GM18867 (cell line): ENCODE measurements around the gene VWA8.
"Not testable (repeated sequence)": the region's sequence is repeated elsewhere in the genome, so short reads cannot be mapped to it uniquely, and the experiment has no call there.

Experiments
- ATAC-seq: cut with Tn5 transposase; IDR thresholded peaks from one replicate; pipeline ENCODE4 v1.9.1; 2021; ENCODE audit warnings: mild to moderate bottlenecking, moderate library complexity; ENCODE audit not compliant: unreplicated experiment

The VWA8 gene

DNA sequence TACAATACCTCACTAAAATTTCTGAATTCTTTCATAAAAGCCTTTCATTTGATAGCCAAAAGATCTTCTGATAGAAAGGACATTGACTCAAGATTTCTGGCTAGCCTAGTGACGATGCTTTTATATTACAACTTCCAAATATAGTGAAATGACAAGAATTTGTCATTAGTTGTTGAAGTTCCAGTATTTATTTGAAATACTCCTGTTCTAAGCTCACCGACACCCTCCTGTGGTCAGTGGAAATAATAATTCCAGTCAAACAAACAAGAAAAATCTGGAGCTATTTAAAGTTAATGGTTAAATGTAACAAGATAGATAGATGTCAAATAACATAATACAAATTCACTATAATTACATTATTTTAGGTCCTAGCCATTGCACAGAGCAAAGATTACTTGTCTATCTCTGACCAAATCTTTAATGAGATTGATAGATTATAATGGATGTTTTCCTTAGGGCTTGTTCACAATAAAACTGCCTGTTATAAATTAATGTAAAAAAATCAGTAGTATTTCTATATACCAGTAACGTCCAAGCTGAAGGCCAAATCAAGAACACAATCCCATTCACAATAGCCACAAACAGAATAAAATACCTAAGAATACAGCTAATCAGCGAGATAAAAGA, 308.1 kb downstream of the VWA8 start:
- ATAC-seq, result no peak

DNA sequence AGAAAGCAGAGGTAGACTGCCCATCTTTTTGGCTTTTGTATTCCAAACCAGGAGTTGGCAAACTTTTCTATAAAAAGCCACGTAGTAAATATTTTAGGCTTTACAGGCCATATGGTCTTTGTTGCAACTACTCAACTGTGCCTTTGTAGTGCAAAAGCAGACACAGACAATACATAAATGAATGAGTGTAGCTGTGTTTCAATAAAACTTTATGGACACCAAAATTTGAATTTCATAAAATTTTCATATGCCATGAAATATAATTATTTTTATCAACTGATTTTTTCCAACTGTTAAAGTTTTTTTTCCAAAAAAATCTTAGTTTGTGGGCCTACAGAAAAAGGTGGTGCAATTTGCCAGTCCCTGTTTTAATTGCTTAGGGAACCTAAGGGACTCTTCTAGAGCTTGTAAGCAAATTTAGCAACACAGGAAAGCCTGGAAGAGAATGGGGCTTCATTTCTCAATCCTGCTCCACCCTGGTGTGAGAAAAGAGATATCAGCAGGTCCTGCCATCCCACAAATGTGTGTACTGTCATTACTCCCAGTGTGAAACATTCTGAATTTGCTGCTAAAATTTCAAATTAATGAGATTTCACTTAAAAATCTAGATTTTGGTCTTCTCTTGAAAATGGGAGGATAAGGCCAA, 309.4 kb downstream of the VWA8 start:
- no peak for ATAC-seq

DNA sequence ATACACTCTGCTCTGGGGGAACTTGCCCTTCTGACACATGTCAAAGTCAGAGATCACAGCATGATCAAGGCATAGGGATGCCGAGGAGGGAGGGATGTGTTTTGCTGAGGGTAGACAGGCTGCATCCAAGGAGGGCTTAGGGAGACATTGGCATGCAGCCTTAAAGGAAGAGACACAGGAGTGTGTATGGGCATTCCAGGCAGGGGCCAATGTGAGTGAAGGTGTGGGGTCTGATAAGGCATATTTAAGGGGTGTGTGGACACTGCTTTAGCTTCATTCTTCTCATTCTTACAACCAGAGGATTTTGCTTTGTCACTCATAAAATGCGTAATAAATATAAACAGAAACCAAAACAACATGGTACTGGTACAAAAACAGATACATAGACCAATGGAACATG, 310.2 kb downstream of the VWA8 start:
- ATAC-seq, result no peak

DNA sequence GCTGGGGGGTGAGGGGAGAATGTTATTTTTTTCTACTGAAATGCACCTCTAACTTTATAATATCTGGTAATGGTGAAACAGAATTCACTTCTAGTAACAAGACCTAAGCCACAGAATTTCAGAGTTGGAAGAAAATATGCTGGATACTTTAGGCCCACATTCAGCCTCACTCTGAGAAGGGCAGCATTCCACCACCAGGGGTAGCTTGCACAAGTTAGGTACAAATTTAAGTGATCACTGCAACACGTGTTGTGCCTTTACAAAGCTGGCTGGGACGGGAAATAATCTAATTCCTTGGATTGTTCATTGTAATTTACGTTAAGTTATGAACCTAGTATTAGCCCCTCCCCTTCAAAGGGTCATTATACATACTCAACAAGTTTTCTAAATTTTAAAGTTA, 311.2 kb downstream of the VWA8 start:
- no peak for ATAC-seq

DNA sequence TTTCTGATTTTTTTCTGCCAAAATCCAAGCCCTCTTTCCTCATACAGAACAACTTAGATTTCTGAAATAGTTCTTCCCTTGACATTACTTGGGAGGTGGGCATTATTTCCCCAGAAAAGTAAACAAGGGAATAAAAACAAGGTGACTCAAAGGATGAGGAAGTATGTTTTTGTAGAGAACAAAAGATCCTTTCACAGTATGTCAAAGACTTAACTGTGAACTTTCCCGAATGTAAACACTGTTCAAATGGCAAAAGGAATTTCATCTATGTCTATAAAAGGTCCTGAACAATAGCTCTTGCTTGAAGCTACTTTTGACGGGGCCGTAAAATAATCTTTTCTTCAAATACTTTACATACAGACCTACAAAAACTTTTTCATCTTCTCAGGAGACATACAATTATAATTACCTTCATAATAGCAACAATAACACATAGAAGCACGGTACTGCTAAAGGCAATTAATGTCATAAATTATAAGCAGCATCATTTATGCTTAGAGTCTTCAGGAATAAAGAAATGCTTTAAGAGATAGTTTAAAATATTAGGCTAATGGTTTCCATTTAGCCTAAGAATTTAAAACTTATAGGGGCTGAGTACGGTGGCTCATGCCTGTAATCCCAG, 312.5 kb downstream of the VWA8 start:
- no peak for ATAC-seq

DNA sequence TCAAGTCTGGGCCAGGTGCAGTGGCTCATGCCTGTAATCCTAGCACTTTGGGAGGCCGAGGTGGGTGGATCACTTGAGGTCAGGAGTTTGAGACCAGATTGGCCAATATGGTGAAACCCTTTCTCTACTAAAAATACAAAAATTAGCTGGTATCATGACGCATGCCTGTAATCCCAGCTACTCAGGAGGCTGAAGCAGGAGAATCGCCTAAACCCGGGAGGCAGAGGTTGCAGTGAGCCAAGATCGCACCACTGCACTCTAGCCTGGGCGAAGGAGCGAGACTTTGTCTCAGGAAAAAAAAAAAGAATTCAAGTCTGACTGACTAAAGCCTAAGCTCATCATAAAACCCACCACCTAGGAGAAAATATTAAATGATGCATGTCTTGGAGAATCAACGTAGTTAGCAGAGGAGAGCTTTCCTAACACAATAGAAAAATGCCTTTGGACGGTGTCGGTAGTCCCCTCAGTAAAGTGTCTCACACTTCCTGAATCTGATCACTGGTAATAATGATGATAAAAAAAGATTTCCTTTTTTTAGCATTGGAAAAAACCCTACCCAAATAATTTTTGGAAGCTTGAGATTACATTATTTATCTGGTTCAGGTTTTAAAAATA, 313.1 kb downstream of the VWA8 start:
- not testable (repeated sequence) for ATAC-seq

DNA sequence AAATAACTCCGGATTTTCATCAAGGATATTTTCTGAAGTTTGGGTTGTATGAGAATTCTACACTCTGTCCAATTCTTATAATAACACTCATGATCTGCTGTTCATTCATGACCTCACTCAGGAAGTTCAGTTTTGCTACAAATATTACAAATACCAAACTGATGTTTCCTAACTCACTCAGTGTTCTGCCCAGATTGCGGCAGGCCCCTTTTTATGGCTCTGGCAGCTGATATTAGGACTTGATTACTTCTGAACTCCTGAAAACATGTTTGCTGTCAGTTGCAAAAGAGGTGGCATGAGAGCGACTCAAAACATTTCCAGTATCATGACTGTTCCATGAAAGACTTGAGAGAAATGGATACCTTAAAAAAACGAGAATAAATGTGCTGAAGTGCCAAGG, 315.6 kb downstream of the VWA8 start:
- no peak for ATAC-seq

DNA sequence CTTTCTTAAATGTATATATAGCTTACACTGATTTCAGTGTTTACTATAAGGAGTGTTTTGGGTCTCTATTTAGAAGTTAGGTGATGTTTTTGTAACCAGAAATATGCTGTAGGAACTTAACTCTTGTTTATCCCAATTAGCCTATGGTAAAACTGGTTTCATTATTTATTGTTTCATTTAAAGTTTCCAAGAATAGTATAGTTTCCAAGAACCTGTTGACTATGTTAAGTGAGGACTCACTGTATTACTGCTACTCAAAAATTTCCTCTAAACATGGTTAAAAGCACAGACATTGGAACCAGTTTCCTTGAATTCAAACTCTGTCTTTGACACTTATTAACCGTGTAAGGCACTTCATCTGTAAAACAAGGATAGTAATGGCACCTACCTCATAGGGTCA, 316.2 kb downstream of the VWA8 start:
- ATAC-seq, result no peak

DNA sequence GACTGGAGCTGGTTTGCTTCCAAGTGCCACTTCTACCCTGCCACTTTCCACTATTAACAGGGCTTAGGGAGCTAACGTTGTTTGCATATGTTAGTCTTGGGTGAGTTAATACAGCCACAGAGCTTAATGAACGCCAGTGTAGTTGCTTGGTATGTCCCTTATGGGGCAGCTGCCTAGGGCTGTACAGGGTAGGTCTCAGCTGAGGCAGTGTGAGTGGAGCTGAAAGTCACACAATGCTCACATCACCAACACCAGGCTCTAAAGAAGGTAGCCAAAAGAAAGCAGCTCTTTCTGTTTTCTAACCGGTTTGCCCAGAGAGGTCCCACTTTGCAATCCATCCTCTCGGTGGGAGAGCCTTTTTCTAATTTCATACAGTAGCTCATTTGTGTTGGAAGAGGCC, 317.4 kb downstream of the VWA8 start:
- no peak for ATAC-seq

DNA sequence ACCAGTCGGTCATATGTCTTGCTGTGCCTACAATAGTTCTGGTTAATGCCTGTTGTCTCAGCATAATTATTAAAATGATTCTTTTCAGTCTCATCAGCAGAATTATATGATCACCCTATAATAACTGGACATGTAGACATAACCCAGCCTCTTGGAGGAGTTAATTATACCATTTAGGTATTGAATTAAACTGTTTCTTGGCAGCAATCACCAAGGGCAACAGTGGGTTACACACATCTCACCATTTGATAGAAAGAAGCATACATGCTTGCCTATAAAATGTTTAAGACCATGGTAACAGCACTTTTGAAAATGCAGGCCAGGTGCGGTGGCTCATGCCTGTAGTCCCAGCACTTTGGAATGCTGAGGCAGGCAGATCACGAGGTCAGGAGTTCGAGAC, 318.9 kb downstream of the VWA8 start:
- ATAC-seq, result no peak

DNA sequence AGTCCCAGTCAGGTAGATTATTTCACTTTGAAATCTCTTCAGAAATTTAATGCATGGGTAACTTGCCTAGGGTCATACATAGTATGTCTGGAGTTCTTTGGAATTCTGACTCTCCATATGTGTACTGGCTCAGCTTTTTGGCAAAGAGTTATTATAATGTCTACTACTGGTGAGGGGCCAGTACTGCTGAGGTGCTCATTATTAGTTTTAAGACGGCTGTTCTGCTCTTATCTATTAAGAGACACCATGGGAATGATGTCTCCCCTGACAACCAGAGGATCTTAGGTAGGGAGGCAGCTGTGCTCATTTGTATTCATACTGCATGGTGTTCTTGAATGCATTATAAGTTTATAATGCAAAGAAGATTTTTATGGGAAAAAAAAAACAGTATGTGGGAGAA, 319.5 kb downstream of the VWA8 start:
- no peak for ATAC-seq

DNA sequence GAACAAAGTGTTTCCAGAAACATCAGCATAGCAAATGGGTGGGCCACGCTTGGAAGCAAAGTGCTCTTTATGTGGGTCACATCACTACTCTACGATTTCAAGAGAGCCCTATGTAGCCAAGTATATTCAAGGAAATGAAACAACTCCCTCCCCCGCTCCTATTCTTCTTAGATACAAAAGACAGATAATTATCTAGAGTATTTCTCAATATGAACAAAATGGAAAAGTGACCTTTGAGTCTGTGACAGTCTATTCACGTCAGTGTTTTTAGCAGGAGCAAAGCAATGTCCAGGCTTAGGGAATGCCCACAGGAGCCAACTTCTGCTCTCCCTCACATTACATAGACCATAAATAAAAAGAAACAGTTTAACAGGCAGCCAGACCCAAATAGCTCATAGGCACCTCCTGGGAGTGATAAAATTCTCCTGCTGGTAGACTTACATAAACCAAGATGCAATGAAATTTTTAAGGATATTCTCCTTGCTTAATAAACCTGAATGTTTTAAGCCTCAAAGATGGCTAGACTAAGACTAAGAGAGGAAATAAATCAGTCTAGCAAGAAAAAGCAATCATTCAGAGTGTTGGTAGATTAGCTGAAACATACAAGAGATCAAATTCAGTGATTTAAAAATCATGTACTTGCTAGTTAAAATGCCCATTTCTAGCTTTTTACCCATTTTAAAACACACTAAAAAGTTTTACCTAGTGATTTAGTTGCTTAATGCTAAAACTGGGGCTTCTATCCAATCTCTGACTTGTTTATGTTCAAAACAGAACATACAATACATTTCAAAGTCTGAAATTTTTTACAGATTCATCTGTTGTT, 320.7 kb downstream of the VWA8 start:
- ATAC-seq, result no peak

DNA sequence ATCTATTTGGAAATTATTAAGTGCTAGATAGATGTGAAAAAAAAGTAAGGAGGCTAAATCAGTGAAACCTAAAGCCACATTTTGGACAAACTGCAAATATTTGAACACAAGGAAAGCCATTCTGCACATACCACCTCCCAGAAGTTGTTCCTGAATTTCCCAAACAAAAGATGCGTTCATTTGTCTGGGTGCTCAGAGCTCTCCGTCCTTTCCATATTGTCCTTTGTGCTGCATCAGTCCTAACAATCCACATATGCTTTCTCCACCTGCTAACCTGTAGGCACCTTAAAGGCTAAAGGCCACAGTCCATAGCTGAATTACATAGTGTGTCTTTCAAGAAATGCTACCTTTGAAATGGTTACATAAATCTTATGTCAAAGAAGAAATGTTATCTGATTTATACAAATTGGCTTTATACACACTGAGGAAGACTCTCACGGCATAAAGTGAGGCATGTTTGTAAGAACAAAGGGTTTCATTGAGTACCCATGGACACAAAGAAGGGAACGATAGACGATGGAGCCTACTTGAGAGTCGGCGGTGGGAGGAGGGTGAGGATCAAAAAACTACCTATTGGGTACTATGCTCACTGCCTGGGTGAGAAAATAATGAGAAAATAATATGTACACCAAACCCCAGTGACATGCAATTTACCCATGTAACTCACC, 321.5 kb downstream of the VWA8 start:
- no peak for ATAC-seq

DNA sequence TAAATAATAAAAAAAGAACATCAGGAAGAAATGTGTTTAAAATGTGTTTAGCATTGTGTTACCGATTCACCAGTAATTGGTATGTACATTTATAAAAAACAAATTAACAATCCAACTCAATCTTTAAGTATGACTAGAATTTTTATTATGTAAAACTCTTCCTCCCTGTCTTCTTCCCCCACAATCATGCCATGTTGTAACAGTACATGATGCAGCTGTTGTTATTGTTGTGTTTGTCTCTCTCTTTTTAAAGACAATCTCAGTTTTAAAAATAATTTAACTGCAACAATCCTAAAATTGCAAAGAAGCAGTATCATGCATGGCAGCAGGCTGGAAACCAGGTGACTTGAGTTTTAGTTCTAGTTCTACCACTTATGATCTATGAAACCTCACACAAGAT, 323.3 kb downstream of the VWA8 start:
- ATAC-seq, result no peak

DNA sequence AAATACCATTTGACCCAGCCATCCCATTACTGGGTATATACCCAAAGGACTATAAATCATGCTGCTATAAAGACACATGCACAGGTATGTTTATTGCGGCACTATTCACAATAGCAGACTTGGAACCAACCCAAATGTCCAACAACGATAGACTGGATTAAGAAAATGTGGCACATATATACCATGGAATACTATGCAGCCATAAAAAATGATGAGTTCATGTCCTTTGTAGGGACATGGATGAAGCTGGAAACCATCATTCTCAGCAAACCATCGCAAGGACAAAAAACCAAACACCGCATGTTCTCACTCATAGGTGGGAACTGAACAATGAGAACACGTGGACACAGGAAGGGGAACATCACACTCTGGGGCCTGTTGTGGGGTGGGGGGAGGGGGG, 323.9 kb downstream of the VWA8 start:
- not testable (repeated sequence) for ATAC-seq

DNA sequence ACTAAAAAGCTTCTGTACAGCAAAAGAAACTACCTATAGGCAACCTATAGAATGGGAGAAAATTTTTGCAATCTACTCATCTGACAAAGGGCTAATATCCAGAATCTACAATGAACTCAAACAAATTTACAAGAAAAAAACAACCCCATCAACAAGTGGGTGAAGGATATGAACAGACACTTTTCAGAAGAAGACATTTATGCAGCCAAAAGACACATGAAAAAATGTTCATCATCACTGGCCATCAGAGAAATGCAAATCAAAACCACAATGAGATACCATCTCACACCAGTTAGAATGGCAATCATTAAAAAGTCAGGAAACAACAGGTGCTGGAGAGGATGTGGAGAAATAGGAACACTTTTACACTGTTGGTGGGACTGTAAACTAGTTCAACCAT, 324.3 kb downstream of the VWA8 start:
- ATAC-seq, result not testable (repeated sequence)

DNA sequence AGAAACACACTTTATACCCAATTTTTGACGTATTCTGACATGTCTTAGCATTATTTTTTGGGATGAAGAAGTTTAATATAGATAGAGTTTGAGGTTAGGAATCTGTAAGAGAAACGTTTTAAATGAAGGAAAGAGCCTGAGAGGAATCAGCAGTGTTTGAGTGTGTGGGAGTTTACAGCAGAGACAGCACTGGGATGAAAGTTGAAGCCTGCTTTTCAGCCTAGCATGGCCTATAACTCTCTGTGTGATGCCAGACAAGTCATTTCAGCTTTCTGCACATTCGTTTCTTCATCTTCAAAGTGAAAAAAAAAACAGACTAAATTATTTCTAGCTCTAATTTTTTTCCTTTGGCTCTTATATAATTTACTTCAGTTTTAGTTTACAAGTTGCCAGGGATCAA, 326.5 kb downstream of the VWA8 start:
- no peak for ATAC-seq

DNA sequence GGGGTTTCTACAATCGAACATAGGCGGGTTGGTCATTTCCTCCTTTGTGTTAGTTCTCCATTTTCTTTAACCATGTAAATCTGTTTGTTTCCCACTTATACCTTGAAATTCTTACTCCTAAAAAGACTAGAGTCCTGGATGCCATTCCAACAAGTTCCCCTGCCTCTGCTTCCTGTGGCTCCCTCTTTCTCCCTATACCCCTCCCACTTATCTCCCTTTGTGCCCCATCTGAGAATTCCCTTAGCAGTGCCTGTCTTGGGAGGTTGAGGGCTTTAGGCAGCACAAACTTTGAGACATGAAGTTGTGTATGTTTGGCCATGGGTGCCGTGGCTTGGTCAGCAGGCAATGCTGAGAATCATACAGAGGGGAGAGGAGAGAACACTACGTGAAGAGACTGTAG, 327.1 kb downstream of the VWA8 start:
- ATAC-seq, result no peak

DNA sequence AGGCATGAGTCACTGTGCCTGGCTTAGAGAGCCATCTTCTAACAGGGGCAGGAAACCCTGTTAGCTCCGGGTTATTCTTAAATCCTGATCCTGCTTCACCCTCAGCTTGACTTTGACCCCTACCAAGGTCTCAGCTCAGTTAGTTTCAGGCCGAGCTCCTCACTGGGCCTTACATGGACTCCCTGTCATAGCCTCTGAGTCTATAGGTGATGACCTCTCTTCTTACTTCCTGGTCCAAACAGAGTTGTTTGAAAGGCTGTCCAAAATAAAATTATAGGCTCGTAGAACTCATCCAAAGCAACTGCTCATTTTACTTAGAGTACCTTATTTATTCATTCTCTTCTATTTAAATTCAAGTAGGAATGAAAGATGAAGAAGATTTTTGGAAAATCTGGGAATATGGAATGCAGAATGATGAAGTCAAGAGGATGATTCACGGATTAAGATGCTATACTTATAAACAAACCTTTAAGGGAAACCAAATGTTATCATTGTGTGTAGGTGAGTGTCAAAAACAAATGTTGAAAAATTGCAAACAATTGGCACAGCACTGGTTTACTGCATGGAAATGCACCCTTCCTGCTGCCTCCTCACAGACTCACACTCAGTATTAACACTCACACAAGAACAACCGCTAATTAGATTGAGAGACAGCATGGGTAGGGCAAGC, 329.5 kb downstream of the VWA8 start:
- ATAC-seq, result no peak

DNA sequence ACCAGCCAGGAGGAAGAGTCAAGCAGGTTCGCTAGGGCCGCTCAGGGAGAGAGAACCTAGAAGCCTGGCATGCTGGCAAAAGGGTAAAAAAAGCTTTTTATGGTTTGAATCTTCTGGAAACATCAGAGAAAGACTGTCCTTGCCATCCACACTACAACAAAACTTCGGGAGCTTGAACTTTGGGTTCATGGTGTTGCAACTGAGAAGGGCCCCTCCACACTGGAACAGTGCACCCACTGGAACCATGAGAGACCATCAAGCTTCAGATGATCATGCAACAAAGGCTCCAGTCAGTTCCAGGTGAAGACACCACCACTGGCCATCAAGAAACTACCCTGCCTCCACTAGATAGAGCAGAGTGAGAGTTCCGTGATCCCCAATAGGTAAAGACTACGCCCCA, 333.5 kb downstream of the VWA8 start:
- no peak for ATAC-seq
